Caki2 (cell line): ENCODE measurements around the gene FRAS1. TPM values are rescaled to one million over a fixed set of nuclear protein-coding genes. Genes with fewer than 3 reads are reported as not detected.
"Not testable (repeated sequence)": the region's sequence is repeated elsewhere in the genome, so short reads cannot be mapped to it uniquely, and the experiment has no call there.

Source experiments
- DNase-seq: peaks from one replicate; pipeline ENCODE4 v3.0.0-alpha.2; 2015; ENCODE audit warnings: low read depth
- in situ Hi-C: cut with HindIII; loops from 2 replicates; pipeline ENCODE4 v1.10.0; 2016; ENCODE audit warnings: low sequenced_read_pairs, low pct_unique_long_range_greater_than_20kb, mixed read lengths
- total RNA-seq: library from RNA; depleted of rRNA; stranded (reverse); fragments of >200 nt; shearing (Covaris generic); gene quantifications from 2 replicates; pipeline ENCODE4 v1.2.3, GENCODE V29; 2014; ENCODE audit warnings: low replicate concordance

The FRAS1 gene
- total RNA-seq, 1 experiment from 2014 or later, result 0.30 TPM

DNA sequence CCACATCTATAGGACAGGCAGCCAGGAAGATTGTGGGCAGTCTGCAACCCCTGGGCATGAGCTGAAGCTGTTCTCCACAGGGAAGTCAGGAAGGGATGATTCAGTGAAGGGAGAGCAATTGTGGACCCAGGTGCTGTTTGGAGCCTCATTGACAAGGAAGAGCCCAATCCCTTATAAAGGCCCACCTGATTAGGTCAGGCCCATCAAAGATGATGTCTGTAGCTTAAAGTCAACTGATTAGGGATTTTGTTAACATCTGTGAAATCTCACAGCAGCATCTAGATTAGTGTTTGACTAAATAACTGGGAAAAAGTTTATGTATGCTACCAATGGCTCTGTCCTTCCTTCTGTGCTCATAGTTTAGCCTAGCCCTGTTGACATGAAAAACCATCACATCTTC lies 127.5 kb downstream of the FRAS1 start:
- in situ Hi-C loops, result no loop called here
- DNase-seq, result no peak

DNA sequence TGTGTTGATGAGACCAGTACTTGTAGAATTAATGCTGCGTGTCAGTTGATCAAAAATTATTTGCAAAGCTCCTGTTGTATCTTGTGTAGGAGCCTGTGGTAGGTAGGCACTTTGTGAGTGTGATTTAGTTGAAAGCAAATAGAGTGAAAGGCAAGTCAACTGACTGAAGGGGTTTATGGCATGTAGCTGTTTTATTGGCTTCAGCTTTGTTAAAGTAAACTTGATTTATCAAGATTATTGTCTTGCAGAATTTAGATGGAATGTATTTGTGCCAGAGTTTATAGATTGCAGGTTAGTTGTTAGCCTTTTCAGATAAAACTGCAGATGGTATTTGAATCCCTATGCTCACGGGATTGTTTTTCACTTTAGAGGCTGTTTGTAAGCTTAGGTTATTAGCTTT lies 128.0 kb downstream of the FRAS1 start:
- DNase-seq, result no peak

DNA sequence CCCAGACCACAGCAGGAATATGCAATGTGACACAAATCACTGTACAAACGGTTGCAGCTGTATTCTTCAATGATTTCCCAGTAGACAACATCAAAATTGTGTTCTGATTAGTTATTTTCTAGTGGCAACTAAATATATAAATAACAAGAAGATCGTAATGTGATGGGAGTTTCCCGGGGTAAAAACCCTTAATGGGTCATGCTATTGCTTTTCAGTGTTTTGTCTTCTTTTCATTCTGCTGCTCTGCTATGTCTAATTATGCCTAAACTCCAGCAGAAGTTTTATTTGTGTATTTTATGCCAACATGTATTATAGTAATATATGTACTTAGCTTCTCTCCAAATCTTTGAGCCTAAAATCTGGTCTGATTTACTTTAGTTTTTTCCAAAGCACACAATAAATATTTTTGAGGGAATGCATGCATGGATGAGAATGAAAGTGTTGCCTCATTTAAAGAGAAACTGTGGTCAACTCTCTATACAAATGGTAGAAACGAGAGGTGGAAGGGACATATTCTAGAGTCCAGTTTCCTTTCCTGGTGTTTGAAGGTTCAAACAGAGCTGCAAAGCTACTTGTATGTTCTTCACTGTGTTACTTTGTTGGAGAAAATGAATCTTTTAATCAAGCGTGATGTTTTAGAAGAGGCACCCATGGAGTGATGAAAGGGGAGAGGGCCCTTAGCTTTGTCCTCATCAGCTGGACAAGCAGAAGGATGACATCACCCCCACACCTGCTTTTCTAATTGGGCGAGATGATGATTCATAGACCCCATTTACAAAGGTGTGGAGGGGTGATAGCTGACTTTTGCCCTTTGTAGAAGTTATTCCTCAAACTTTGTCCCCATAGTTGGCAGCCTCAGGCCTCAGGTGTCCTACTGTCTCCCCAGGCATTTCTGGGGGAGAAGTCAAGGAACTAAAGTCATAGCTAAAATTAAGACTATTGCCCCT lies 129.7 kb downstream of the FRAS1 start:
- in situ Hi-C loops, result no loop called here
- DNase-seq, result no peak

More for the DNA sequence above, 128.0 kb downstream of the FRAS1 start:
- in situ Hi-C loops, result no loop called here

DNA sequence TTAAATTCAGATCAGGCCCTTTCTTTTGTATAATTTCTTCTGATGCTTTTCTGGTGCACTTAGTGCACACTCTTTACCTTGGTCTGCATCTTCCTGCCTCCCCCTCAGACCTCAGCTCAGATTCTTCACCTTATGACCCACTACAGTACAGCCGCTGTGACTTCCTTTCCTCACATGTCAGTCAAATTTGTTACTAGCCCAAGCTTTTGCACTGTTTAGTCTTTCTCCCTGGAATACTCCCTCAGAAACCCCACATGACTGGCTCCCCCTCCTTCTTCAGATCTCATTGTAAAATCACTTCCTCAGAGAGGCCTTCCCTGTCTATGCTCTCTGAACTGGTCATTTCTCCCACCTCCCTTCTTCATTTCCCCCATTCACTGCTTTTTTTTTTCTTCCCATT lies 132.9 kb downstream of the FRAS1 start:
- DNase-seq, result no peak
- in situ Hi-C loops, result no loop called here

DNA sequence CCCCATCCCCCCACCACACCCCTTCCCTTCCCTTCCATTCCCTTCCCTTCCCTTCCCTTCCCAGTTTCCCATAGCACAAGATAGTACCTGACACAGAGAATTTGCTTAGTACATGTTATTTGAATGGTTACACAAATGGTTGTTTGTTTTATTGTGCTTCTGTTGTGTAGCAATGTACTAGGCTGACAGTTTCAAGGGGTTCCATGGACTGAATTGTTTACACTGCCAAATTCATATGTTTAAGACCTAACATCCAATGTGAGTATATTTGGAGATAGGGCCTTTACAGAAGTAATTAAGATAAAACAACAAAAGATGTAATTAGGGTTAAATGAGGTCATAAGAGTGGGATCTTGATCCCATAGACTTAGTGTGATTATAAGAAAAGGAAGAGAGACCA lies 133.5 kb downstream of the FRAS1 start:
- no peak for DNase-seq
- in situ Hi-C loops, result no loop called here

DNA sequence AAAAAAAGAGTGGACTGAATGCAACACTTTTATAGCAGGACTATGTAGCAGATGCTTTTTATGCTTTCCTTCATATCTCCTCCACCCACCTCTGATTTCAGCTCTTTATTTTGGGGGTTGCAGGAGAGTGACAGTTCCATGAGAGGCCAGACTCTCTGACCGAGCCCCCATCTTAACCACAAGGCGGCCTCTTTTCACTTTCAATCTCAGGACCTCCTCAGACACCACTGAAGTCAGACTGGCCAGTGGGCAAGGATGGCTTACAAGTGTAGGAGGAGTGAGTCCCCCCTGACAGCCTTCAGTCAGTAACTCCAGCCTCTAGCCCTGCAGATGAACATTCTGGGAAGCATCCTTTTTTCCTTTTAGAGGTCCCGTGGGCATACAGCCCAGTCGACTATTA lies 140.8 kb downstream of the FRAS1 start:
- no peak for DNase-seq
- in situ Hi-C loops, result no loop called here

DNA sequence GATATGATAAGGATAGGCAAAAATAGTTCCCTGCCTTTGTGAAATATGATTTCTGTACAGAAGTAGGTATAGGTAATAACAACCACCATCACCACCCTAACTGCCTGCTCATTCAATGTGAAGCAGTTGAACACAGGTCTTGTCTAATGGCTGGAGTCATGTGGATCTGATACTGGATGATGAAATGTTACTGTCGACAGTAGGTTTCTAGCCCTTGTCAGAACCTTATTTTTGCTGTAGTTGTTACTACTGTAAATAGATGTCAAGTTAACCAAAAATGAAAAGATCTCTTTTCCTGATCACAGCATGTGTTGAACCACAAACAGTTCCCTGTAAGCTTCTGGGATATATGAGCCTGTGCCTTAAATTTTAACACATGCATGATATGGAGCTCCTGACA lies 142.9 kb downstream of the FRAS1 start:
- DNase-seq, result no peak
- in situ Hi-C loops, result no loop called here

DNA sequence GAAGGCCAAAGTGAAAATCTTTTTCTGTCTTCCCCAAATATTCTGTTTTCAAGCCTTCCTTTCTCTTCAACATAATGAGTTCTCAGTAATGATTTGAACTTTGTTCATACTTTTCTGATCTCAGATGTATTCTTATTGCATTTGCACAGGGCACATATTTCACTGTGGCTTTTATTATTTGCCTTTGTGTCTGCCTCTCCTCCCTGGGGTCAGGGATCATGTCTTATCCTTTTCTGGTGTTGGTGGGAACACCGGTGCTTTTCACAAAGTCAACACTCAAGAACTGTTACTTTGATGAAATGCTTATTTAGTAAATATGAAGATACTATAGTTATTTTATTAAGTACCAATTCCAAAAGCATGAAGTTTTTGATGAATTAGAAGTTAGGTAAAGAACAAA lies 143.8 kb downstream of the FRAS1 start:
- DNase-seq, result no peak
- in situ Hi-C loops, result no loop called here

DNA sequence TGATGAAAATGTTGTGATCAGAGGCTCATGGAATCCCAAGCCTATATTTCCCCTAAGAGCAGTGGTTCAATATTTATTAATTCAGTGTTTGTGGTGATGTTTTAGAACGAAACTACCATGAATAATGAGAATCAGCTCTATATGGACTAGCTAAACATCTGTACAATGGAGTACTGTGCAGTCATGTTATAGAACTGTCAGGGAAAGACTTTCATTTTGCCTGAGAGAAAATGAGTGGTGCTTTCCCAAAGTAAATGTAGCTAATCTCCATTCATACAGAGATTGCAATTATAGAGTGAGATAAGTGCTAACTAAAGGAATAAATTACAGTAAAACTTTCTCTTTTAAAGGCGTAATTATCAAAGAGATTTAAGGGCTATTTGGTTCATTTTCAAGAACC lies 147.1 kb downstream of the FRAS1 start:
- DNase-seq, result no peak
- in situ Hi-C loops, result no loop called here

DNA sequence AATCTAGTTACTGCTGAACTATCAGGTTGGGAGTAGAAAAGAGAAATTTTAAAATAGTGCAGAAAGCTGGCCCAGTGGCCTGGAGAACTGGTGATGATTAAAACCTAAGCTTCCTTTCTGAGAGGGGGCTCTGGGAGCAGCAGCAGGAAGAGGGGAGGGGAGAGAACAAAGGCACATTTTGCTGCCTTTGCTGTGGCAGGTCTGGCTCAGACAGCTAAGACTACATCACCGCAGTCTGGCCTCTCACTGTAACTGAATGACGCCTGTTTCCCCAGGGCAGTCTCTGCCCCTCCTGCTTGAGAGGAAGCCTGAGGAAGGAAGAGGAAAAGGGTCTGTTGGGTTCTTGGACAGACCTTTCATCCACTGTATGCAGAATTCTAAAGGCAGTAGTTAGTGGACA lies 148.5 kb downstream of the FRAS1 start:
- in situ Hi-C loops, result no loop called here
- DNase-seq, result no peak

DNA sequence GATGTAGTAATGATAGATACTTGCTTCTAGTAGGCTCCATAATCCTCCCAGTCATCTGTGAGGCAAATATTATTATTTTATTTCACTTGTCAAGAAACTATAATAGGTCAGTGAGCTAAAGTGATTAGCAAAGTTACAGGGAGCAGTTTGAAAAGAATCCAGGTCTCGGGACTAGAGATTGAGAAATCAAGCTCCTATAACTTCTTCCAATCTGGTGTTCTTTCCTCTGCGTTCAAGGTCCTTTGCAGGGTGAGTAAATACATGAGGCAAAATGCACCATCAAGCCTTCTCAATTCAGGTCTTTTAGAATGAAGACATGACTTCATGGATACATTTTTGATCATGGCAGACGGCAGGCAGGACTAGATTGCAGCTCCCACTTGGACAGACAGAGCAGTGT lies 150.4 kb downstream of the FRAS1 start:
- DNase-seq, result no peak
- in situ Hi-C loops, result no loop called here

DNA sequence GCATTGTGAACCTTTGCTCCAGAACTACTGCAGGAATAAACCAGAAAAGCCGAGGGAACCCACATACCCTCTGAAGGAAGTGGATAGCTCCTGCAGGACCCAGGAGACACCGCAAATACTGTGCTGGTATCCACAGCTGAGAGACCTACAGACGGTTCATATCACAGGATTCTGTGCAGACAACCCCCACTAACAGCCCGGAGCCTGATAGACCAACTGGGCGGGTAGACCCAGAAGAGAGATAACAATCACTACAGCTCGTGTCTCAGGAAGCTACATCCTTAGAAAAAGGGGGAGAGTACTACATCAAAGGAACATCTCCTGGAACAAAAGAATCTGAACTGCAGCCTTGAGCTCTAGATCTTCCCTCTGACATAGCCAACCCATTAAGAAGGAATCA lies 150.8 kb downstream of the FRAS1 start:
- in situ Hi-C loops, result no loop called here
- no peak for DNase-seq

DNA sequence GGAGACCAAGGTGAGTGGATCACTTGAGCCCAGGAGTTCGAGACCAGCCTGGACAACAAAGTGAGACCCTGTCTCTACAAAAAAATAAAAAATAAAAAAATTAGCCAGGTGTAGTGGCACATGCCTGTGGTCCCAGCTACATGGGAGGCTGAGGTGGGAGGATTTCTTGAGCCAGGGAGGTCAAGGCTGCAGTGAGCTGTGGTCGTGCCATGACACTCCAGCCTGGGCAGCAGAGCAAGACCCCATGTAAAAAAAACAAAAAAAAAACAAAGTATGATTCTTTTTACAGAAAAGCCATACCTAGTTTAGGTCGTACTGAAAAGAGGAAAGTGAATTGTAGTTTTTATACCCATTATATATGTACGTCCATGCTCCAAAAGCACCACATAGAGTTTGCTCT lies 151.8 kb downstream of the FRAS1 start:
- in situ Hi-C loops, DNase-seq: not testable (repeated sequence)

DNA sequence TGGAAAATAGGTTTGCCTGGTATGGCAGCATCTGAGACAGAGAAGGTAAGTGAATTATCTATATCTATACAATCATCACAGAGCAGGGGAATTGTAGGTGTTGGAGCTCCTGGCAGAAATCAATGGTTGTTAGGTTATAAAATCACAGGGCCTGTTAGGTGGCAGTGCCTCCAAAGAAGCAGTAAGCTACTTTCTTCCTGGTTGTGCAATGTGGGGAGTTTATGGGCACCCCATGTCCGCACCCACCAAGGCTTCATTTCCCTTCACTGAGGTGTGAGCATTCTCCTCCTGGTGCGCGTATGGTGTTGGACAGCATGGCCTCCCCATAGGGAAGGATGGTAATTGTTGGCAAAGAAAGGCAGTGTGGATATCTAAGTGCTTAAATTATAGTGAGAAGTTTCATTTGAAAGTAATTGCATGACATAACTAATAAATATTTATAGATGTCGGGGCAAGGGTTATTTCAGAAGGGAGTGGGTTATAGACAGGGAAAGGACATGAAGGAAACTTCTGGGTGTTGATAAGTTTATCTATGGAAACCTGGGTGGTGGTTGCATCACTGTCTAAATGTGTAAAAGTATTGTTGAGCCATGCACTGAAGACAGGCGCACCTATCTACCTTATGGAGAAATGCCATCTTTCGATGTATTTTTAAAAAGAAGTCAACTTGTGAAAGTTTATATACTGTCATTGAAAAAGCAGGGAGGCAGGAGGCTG lies 153.7 kb downstream of the FRAS1 start:
- in situ Hi-C loops, result no loop called here
- DNase-seq, result no peak

DNA sequence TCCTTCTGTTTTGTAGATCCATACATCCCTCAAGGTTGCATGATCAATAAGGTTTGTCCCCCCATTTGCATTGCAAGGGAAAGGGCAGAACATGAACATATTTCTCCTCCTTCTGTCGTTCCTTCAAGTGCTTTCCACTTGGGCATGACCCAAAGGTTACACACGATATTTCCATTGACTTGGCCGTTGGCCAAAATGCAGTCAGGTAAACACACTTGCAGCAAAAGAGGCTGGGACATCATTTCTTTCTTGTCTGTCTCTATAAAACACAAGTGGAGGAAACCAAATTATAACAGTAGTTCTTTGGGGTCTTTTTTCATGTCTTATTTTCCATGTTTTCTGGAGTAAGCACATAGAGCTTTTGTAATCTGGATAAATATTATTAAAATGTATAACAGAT lies 156.1 kb downstream of the FRAS1 start:
- DNase-seq, result no peak
- in situ Hi-C loops, result no loop called here

DNA sequence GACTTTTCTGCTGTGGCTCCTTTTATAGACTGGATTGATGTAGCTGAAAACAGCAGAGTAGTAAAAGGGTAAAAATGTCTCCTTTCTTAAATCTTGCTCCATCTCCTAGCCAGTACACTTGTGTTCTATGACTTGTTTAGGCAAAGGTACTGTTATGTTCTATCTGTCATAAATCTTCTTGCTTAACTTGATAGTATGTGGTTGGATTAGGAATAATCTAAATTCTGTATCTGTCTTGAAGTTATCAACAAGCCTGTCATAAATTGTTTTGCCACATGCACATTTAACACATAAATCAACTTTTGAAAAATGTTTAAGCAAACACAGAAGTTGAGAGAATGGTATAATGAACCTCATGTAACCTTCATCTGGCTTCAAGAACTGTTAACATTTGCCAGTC lies 157.0 kb downstream of the FRAS1 start:
- in situ Hi-C loops, result no loop called here
- DNase-seq, result no peak

DNA sequence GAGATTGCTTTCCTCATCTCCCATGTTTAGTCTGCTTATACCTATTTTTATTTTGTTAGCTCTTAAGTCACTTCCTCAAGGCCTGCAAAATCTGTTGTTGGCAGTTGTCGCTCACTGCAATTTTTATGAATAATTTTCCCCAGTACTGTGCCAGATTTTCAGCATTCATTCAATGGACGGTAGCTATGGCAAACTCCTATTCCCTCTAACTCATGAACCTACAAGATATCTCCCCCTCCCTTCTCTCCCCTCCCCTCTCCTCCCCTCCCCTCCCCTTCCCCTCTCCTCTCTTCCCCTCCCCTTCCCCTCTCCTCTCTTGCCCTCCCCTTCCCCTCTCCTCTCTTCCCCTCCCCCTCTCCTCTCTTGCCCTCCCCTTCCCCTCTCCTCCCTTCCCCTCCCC lies 160.4 kb downstream of the FRAS1 start:
- in situ Hi-C loops, result no loop called here
- no peak for DNase-seq

DNA sequence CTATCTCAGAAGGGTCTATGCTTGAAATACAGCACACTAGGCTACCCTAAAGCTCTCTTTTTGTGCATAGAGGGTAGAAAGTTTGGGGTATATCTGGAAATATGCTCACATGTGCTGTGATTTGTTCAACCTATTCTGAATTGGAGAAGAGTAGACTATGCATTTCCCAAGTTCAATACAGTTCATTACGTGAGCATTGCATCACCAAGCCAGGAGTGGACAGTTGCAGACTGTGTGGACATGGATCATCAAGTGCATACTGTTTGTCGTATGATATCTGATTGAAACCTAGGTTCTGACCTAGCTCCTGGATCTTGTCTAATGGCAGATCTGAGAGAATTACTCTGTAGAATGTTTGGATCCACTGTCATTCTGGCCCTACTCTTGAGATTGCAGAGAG lies 161.1 kb downstream of the FRAS1 start:
- in situ Hi-C loops, result no loop called here
- no peak for DNase-seq

DNA sequence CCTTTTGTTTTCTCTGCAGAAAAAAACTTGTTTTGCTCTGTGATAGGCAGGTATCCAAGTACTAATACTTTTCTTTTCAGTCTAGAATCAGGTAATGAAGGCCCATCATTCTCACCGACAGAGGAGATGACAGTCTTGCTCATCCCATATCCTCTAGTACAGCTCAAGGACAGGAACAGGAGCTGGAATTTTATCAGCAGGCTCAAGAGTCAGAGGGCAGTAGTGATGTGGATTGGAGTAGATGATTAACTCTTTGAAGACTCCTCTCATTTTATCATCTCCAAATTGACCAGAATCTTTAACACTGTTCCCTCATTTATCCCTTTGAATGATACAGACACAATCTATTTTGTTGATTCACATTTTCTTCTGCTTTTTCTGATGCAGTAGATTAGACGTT lies 162.7 kb downstream of the FRAS1 start:
- in situ Hi-C loops, result no loop called here
- DNase-seq, result no peak

DNA sequence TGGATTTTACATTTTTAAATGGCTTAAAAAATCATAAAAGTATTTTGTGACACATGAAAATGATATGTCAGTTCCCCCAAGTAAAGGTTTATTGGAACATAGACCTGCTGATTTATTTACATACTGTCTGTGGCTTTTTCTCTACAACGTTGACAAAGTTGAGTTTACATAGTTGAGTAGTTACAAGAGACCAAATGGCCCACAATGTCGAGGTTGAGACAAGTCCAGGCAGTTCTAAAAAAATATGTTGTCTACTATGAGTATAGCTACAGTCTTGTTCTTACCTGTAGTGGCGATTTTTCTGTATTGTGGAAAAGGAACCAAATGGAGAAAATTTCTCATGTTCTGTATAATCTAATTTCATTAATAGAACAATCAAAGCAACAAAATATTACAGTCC lies 163.2 kb downstream of the FRAS1 start:
- in situ Hi-C loops, result no loop called here
- no peak for DNase-seq
